IPS-18c (cell line): ENCODE results near the gene PYM1.
"Not testable (repeated sequence)": the region's sequence is repeated elsewhere in the genome, so short reads cannot be mapped to it uniquely, and the experiment has no call there.

Source experiments
- H3K4me3 ChIP-seq: 2 replicates; pipeline ENCODE4 v1.7.0; 2013; ENCODE audit warnings: low read depth, mild to moderate bottlenecking, low read length, moderate library complexity; ENCODE audit not compliant: insufficient read depth
- H3K9me3 ChIP-seq: one replicate; pipeline ENCODE4 v1.6.1; 2013; ENCODE audit warnings: mild to moderate bottlenecking, low read length, moderate library complexity; ENCODE audit not compliant: control insufficient read depth, insufficient read depth

The PYM1 gene

DNA sequence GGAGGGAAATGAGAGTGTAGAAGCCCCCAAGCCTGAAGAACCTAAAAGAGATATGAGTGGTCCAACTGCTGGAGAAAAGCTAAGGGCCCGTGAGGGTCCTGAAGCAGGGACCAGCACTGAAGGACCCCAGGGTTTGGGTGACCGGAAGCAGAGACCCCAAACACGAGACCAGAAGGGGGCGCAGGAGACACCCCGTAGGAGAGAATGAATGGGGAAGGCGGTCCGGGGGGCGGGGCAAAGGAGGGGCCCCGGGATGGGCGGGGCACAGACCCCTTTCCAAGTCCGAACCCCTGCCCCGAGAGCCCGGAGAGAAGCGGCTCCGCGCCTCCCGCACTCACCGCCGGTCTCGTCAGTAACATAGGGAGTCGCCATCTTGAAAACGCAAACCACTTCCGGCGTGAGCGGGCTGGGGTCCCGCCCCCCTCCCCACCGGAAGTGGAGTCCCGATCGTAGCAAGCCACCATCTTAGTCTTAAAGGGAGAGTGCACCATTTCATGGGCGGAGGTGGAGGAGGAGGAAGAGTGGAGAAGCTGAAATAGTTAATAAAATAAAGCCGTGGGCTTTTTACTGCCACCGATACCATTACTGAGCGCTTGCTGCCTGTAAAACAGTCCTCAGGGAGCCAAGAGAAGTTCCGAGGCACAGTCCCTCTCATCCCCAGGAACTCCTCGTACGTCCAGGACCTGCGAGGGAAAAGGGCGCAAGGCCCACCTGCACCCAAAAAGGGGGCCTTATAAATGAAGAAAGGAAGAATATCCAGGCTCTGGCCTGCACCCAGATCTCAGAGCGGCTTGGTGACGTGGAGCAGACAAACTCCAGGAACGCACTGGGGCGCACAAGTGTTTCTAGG is 731 bp downstream of the PYM1 start:
- H3K4me3 ChIP-seq: peak overlapping the region; percentile 77
- no peaks in the 10 kb centered on the region for H3K9me3 ChIP-seq

- Histone ChIP-seq H3K4me3 (peak overlapping the region; percentile 77), H3K9me3 (no peaks in the 10 kb centered on the region)
Measured at GRCh38 chr12:55925870-55926737, 1.6 kb downstream of the PYM1 start.

DNA sequence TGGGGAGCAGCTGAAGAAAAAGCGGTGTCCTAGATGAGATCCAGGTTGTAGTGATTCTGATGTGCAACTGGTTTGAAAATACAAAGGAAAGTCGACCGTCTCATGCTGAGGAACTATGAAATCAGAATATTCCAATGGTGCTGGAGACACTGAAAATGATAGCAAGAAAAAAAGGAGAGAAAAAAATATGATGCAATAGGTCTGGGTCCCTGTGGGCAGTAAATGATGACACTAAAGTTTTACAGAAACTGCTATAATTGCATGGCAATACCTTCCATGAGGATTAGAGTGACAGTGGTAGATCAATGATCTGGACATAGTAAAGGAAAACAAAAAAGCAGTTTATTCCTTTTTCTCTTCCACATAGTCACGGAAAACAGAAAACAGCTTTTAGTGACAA is 2.3 kb downstream of the PYM1 start:
- Histone ChIP-seq H3K4me3 (no peak overlapping the region), H3K9me3 (no peaks in the 10 kb centered on the region)

GRCh38 chr12:55923648-55924047 is 4.0 kb downstream of the PYM1 start:
- not testable (repeated sequence) for H3K9me3 ChIP-seq

GRCh38 chr12:55922126-55922525 is 5.6 kb downstream of the PYM1 start:
- H3K9me3 ChIP-seq: no peaks in the 10 kb centered on the region
- no peak overlapping the region for H3K4me3 ChIP-seq

More at GRCh38 chr12:55923648-55924047, 4.0 kb downstream of the PYM1 start:
- not testable (repeated sequence) for H3K4me3 ChIP-seq

- not testable (repeated sequence) for H3K4me3 ChIP-seq, H3K9me3 ChIP-seq
Measured at GRCh38 chr12:55919032-55919431, 8.7 kb downstream of the PYM1 start.

DNA sequence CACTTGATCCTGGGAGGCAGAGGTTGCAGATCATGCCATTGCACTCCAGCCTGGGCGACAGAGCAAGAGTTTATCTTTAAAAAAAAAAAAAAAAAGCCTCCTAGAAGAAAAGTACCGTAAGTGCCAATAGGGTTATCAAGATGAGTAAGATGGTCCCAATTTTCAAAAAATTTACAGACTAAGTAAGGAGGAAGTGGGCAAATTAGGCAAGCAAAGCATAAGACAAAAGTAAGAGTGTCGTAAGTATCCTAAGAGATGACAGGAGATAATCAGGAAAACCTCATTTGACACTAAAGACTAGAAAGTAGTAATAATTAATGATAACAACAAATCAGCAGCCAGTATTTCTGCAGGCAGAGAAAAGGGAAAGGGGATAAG is 12.2 kb downstream of the PYM1 start:
- H3K4me3 ChIP-seq: no peak overlapping the region
- no peaks in the 10 kb centered on the region for H3K9me3 ChIP-seq

DNA sequence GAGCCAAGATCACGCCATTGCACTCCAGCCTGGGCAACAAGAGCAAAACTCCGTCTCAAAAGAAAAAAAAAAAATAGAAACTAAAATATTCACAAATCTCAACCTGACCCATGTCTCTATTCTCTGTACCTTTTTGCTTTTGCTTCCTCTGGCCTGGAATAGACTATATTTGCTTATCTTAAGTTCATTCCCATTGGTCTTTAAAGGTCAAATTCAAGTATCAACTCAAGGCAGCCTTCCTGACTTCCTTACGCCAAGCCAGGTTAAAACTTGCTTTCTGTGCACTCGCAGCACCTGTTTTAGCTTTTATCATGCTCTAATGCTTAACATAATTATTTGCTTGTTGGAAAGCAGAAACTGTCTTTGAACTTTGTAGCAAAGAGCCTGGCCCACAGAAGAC is 14.8 kb downstream of the PYM1 start:
- Histone ChIP-seq H3K9me3 (no peaks in the 10 kb centered on the region), H3K4me3 (no peak overlapping the region)

GRCh38 chr12:55909513-55909884 is 18.2 kb downstream of the PYM1 start:
- Histone ChIP-seq H3K9me3 (no peaks in the 10 kb centered on the region), H3K4me3 (no peak overlapping the region)

DNA sequence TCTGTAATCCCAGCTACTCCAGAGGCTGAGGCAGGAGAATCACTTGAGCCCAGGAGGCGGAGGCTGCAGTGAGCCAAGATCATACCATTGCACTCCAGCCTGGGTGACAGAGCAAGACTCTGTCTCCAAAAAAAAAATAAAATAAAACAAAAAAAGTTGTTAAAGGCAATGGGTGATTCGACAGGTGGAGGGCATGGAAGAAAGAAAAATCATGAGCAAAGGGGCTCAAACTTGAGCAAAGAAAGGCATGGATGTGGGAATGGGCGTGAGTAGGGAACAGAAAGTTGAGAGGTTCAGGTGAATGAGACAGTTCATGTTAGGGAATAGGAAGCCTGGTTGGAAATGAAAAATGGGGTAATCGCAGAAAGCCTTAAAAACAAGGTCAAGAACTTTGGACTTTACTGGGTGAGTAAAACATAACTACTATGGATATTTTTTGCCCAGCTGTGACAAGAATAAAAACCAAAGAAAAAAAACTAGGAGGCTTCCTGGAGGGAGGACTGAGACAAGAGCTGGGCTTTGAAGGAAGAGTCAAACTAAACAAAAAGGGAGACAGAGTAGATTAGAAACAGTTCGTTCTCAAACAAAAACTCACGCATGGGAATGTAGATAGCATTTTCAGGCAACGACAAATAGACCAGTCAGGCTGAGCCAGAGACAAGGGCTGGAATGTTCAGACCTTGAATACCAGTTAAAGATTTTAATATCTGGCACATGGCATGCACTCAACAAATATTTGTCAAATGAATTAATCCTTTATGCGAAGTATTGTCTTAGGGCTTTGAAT is 18.8 kb downstream of the PYM1 start:
- no peaks in the 10 kb centered on the region for H3K9me3 ChIP-seq
- H3K4me3 ChIP-seq: no peak overlapping the region

DNA sequence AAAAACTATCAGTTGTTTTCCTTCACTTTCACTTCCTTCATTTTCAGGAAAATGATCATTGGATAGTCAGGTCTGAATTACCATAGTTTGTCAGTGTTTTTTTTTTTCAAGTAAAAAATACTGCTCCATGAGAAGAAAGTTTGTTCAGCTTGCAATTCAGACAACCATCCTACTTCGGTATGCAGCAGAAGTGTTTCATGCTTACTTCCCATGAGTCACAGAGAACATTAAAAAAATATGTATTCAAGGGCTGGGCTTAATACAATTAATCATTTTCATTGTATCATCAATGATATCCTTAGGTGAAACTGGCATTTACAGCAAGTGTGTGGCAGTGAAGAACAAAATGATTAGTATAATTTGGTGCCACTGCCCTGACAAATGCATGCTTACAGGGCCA is 21.6 kb downstream of the PYM1 start:
- no peaks in the 10 kb centered on the region for H3K9me3 ChIP-seq
- H3K4me3 ChIP-seq: no peak overlapping the region

DNA sequence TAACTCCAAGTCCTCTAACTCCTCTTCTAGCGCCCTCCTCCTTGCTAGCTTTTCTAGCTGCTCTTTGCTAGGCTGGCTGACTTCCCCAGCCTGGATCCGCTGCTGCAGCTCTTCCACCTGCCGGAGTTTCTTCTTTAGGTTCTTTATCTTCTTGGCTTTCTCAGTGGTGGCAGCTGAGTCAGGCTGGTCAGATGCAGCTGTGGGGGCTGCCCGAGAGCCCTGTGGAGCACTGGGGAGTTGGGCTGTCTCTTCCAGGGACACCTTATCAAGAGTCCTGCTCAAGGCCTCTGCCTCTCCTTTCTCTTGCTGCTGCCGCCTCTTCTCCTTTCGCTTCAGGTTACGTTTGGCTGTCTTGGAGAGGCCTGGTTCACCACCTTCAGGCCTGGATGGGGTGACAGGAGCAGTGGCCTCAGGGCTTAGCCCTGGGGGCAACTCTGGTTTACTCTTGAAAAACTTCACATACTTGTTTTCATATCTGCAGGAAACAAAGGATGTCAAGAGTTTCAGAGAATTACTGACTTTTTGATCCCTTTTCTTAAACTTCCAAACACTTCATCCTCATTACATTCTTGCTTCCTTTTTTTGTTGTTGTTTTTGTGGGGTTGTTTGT is 25.7 kb downstream of the PYM1 start:
- Histone ChIP-seq H3K9me3 (no peaks in the 10 kb centered on the region), H3K4me3 (no peak overlapping the region)

DNA sequence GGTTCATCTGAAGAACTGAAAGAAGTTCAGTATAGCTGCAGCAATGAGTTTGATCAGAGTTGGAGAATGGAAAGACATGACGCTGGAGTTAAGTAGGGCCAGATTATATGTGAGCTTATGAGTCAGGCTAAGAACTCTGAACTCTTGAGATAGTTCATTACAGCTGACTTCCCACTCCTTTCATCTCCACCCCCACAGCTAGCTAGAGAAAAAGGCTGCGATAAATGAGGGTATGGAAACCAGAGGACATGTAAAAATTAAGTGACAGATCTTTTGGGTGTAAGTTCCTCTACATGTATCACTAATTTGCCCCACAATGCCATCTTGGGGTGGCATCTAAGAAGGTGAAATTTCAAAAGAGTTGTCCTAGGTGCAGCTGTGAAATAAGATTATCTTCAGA is 28.6 kb downstream of the PYM1 start:
- no peak overlapping the region for H3K4me3 ChIP-seq

GRCh38 chr12:55893723-55894122 is 34.0 kb downstream of the PYM1 start:
- H3K4me3 ChIP-seq: no peak overlapping the region
- H3K9me3 ChIP-seq: no peaks in the 10 kb centered on the region

More for the DNA sequence above, 28.6 kb downstream of the PYM1 start:
- H3K9me3 ChIP-seq: no peaks in the 10 kb centered on the region

DNA sequence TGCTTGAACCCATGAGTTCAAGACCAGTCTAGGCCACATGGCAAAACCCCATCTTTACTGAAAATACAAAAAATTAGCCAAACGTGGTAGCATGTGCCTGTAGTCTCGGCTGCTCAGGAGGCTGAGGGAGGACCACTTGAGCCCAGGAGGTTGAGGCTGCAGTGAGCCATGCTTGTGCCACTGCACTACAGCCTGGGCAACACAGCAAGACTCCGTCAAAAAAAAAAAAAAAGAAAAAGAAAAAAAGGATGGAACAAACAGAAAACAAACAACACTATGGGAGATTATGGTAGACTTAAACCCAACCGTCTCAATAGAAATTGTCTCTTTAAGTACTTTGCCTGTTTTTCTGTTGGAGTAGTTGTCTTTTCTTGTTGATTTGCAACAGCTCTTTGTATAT is 36.4 kb downstream of the PYM1 start:
- Histone ChIP-seq H3K9me3 (no peaks in the 10 kb centered on the region), H3K4me3 (no peak overlapping the region)

DNA sequence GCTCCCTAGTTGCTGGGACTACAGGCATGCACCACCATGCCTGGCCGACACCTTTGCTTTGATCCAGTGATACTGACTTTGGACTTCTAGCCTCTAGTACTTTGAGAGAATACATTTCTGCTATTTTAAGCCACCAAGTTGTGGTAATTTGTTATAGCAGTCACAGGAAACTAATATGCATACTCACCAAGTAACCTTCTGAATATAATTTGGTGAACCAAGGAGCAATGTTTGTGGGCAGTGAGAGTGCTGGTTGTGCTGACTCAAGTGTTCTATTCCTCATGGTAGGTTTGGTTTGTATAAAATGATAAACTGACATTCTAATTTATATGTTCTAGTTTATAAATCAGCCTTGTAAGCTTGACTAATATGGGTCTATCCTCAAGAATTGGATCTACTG is 42.6 kb downstream of the PYM1 start:
- Histone ChIP-seq H3K9me3 (no peaks in the 10 kb centered on the region), H3K4me3 (no peak overlapping the region)

- H3K4me3 ChIP-seq: no peak overlapping the region
- H3K9me3 ChIP-seq: no peaks in the 10 kb centered on the region
Measured at GRCh38 chr12:55877824-55878223, 49.9 kb downstream of the PYM1 start.
